NB4 (cell line): ENCODE data around the gene SGCE.

Experiments
- CTCF ChIP-seq: IDR thresholded peaks from one replicate; pipeline ENCODE4 v1.5.1; 2012; ENCODE audit warnings: low read depth, low read length
- MAX ChIP-seq: IDR thresholded peaks from 2 replicates; pipeline ENCODE4 v1.6.1; 2011; ENCODE audit warnings: low read depth, low read length
- POLR2A ChIP-seq: IDR thresholded peaks from 2 replicates; pipeline ENCODE4 v1.6.1; 2011; ENCODE audit warnings: mild to moderate bottlenecking; ENCODE audit not compliant: insufficient read length; ENCODE audit errors: extremely low read depth

GRCh38 chr7:94634502-94634901, 21.4 kb downstream of the SGCE start:
- no peak for TF ChIP-seq POLR2A
- TF ChIP-seq CTCF = no peak
- TF ChIP-seq MAX = no peak
